Measurements from ENCODE around the gene RPS15. TPM values are rescaled to one million over a fixed set of nuclear protein-coding genes. Genes with fewer than 3 reads are reported as not detected.

RPS15 gene
- total and polyA plus RNA-seq, 2 of the 13 experiments (the other 11 are each of a cell fraction or from before 2014, with no cell fraction given), result 695 to 1,411 TPM

DNA sequence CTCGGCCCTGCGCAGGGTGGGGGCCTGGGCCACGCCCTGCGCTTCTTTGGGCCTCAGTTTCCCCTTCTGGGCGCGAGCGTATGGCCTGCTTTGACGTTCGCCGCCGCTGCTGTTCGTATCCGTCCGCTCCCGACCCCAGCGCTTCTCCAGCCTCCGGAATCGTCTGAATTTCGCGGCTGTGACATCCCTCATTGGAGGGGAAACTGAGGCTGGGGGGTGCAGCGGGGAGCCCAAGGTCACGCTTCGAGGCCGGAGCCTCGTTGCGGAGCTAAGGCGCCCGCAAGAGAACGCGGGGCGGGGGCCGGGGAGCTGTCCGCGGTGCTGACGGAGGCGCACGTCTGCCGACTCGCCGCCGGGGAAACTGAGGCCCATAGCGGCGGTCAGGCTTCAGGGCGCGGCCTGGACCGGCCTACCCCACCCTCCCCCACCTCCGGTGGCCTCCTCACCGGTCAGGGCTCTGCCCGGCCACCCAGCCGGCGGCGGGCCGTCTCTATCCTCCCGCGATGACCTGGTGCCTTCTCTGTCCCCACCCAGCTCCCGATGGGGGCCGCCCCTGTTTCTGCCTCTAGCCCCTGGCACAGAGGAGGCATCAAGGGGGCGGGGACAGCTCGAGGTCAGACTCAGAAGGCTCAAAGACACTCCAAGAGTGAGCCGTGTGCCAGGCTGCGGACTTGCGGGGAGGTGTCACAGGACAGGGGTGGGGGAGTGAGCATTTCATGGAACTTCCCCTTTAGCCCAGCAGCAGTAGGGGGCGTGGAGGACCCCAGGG is 8.7 kb downstream of the RPS15 start (continued):
- TF ChIP-seq, protein P1, sequence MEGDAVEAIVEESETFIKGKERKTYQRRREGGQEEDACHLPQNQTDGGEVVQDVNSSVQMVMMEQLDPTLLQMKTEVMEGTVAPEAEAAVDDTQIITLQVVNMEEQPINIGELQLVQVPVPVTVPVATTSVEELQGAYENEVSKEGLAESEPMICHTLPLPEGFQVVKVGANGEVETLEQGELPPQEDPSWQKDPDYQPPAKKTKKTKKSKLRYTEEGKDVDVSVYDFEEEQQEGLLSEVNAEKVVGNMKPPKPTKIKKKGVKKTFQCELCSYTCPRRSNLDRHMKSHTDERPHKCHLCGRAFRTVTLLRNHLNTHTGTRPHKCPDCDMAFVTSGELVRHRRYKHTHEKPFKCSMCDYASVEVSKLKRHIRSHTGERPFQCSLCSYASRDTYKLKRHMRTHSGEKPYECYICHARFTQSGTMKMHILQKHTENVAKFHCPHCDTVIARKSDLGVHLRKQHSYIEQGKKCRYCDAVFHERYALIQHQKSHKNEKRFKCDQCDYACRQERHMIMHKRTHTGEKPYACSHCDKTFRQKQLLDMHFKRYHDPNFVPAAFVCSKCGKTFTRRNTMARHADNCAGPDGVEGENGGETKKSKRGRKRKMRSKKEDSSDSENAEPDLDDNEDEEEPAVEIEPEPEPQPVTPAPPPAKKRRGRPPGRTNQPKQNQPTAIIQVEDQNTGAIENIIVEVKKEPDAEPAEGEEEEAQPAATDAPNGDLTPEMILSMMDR (CRISPR knock-in tag; IDR thresholded peaks at IDR 0.05), result no peak
- TF ChIP-seq ZFAT (CRISPR knock-in tag; conservative IDR thresholded peaks at IDR 0.05) (no peak), ZSCAN22 (CRISPR knock-in tag; IDR thresholded peaks at IDR 0.05) (no peak), ZNF564 (CRISPR knock-in tag; IDR thresholded peaks at IDR 0.05) (0 out of 2 replicates have a peak, but pooled peaks have one; percentile 41), ZNF761 (CRISPR knock-in tag; conservative IDR thresholded peaks at IDR 0.05) (no peak), ZFP36L1 (CRISPR knock-in tag; IDR thresholded peaks at IDR 0.05) (no peak), POLR2G (IDR thresholded peaks at IDR 0.05; ENCODE audit: low read depth, low read length) (no peak), ZSCAN31 (CRISPR knock-in tag; IDR thresholded peaks at IDR 0.05; ENCODE audit: low read depth) (no peak), ZNF121 (CRISPR knock-in tag; IDR thresholded peaks at IDR 0.05) (no peak), KDM6A (CRISPR knock-in tag; IDR thresholded peaks at IDR 0.05; ENCODE audit: low read depth) (no peak), THYN1 (CRISPR knock-in tag; IDR thresholded peaks at IDR 0.05; ENCODE audit: borderline replicate concordance, low read depth) (no peak), MYNN (CRISPR knock-in tag; IDR thresholded peaks at IDR 0.05; ENCODE audit: low read depth) (no peak), ZNF354B (CRISPR knock-in tag; IDR thresholded peaks at IDR 0.05) (no peak), HOXA9 (CRISPR knock-in tag; IDR thresholded peaks at IDR 0.05; ENCODE audit: borderline replicate concordance) (0 out of 2 replicates have a peak, but pooled peaks have one; percentile 53), HOXA7 (CRISPR knock-in tag; IDR thresholded peaks at IDR 0.05) (no peak), NONO (IDR thresholded peaks at IDR 0.05) (no peak), NONO (CRISPR knock-in tag; conservative IDR thresholded peaks at IDR 0.05) (no peak)
- TF ChIP-seq, protein P2, sequence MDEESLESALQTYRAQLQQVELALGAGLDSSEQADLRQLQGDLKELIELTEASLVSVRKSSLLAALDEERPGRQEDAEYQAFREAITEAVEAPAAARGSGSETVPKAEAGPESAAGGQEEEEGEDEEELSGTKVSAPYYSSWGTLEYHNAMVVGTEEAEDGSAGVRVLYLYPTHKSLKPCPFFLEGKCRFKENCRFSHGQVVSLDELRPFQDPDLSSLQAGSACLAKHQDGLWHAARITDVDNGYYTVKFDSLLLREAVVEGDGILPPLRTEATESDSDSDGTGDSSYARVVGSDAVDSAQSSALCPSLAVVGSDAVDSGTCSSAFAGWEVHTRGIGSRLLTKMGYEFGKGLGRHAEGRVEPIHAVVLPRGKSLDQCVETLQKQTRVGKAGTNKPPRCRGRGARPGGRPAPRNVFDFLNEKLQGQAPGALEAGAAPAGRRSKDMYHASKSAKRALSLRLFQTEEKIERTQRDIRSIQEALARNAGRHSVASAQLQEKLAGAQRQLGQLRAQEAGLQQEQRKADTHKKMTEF (CRISPR knock-in tag; IDR thresholded peaks at IDR 0.05), result no peak; the same call in 1 of the 2 replicates
- TF ChIP-seq, protein P3, sequence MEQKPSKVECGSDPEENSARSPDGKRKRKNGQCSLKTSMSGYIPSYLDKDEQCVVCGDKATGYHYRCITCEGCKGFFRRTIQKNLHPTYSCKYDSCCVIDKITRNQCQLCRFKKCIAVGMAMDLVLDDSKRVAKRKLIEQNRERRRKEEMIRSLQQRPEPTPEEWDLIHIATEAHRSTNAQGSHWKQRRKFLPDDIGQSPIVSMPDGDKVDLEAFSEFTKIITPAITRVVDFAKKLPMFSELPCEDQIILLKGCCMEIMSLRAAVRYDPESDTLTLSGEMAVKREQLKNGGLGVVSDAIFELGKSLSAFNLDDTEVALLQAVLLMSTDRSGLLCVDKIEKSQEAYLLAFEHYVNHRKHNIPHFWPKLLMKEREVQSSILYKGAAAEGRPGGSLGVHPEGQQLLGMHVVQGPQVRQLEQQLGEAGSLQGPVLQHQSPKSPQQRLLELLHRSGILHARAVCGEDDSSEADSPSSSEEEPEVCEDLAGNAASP (CRISPR knock-in tag; IDR thresholded peaks at IDR 0.05; ENCODE audit: borderline replicate concordance), result 0 out of 2 replicates have a peak, but pooled peaks have one; percentile 59
- TF ChIP-seq, protein P4, sequence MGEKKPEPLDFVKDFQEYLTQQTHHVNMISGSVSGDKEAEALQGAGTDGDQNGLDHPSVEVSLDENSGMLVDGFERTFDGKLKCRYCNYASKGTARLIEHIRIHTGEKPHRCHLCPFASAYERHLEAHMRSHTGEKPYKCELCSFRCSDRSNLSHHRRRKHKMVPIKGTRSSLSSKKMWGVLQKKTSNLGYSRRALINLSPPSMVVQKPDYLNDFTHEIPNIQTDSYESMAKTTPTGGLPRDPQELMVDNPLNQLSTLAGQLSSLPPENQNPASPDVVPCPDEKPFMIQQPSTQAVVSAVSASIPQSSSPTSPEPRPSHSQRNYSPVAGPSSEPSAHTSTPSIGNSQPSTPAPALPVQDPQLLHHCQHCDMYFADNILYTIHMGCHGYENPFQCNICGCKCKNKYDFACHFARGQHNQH (CRISPR knock-in tag; IDR thresholded peaks at IDR 0.05), result peak; percentile 73; the same call in 1 of the 2 replicates
- TF ChIP-seq, protein P5, sequence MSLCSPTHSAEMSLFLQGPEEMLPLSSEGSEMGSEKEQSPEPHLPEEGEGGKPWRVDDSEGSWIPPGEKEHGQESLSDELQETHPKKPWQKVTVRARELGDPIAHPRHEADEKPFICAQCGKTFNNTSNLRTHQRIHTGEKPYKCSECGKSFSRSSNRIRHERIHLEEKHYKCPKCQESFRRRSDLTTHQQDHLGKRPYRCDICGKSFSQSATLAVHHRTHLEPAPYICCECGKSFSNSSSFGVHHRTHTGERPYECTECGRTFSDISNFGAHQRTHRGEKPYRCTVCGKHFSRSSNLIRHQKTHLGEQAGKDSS (CRISPR knock-in tag; IDR thresholded peaks at IDR 0.05; ENCODE audit: borderline replicate concordance, low read depth), result no peak
- TF ChIP-seq, protein P6, sequence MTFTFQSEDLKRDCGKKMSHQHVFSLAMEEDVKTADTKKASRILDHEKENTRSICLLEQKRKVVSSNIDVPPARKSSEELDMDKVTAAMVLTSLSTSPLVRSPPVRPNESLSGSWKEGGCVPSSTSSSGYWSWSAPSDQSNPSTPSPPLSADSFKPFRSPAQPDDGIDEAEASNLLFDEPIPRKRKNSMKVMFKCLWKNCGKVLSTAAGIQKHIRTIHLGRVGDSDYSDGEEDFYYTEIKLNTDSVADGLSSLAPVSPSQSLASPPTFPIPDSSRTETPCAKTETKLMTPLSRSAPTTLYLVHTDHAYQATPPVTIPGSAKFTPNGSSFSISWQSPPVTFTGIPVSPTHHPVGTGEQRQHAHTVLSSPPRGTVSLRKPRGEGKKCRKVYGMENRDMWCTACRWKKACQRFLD (CRISPR knock-in tag; IDR thresholded peaks at IDR 0.05; ENCODE audit: borderline replicate concordance), result no peak
